HG03378 (cell line): ENCODE measurements around the gene GVQW3.

Experiments used
- ATAC-seq: cut with Tn5 transposase; IDR thresholded peaks from one replicate; pipeline ENCODE4 v1.9.1; 2021; ENCODE audit warnings: mild to moderate bottlenecking, moderate library complexity; ENCODE audit not compliant: unreplicated experiment

GVQW3 gene

GRCh38 chr11:76380977-76381719 is at the start of gene GVQW3, which contains the start of gene THAP12:
TSS of gene GVQW3 (plus strand) at chr11:76381323. CDS start at chr11:76381829, 506 bp downstream.
TSS of gene THAP12 (minus strand) at chr11:76381132. CDS start at chr11:76380836, 296 bp downstream.
- peak; percentile 63 for ATAC-seq

GRCh38 chr11:76334826-76335389 is 46.2 kb upstream of the GVQW3 start:
- ATAC-seq, result no peak

GRCh38 chr11:76335842-76336241 is 45.3 kb upstream of the GVQW3 start:
- no peak for ATAC-seq

- no peak for ATAC-seq
Measured at GRCh38 chr11:76336597-76336996, 44.5 kb upstream of the GVQW3 start.

- ATAC-seq, result no peak
Measured at GRCh38 chr11:76337469-76337868, 43.7 kb upstream of the GVQW3 start.

GRCh38 chr11:76337923-76338322 is 43.2 kb upstream of the GVQW3 start:
- ATAC-seq, result no peak

- no peak for ATAC-seq
Measured at GRCh38 chr11:76339221-76339620, 41.9 kb upstream of the GVQW3 start.

- ATAC-seq, result no peak
Measured at GRCh38 chr11:76347466-76347865, 33.7 kb upstream of the GVQW3 start.

- no peak for ATAC-seq
Measured at GRCh38 chr11:76348348-76348747, 32.8 kb upstream of the GVQW3 start.

GRCh38 chr11:76355172-76355571 is 26.0 kb upstream of the GVQW3 start:
- no peak for ATAC-seq

- no peak for ATAC-seq
Measured at GRCh38 chr11:76361374-76361773, 19.7 kb upstream of the GVQW3 start.

GRCh38 chr11:76361776-76362175 is 19.3 kb upstream of the GVQW3 start:
- no peak for ATAC-seq

- ATAC-seq, result no peak
Measured at GRCh38 chr11:76362716-76363115, 18.4 kb upstream of the GVQW3 start.

- ATAC-seq, result no peak
Measured at GRCh38 chr11:76365038-76365679, 16.0 kb upstream of the GVQW3 start.

GRCh38 chr11:76368490-76368889 is 12.6 kb upstream of the GVQW3 start:
- ATAC-seq, result no peak

- ATAC-seq, result no peak
Measured at GRCh38 chr11:76369406-76369805, 11.7 kb upstream of the GVQW3 start.

- ATAC-seq, result peak; percentile 63
Measured at GRCh38 chr11:76371170-76371569, 10.0 kb upstream of the GVQW3 start.

GRCh38 chr11:76376746-76377558 is 4.2 kb upstream of the GVQW3 start:
- ATAC-seq, result no peak

GRCh38 chr11:76379807-76380158 is 1.3 kb upstream of the GVQW3 start:
- no peak for ATAC-seq

- peak; percentile 14 for ATAC-seq
Measured at GRCh38 chr11:76380159-76380976, 755 bp upstream of the GVQW3 start.
